Activated T-helper 17 cell treated with anti-CD3 and anti-CD28 coated beads, Interleukin-2, amount 50 U/mL, for 72 hours (primary cell): ENCODE measurements around the gene NKIRAS1. TPM values are rescaled to one million over a fixed set of nuclear protein-coding genes. Genes with fewer than 3 reads are reported as not detected.
"Not testable (repeated sequence)": the region's sequence is repeated elsewhere in the genome, so short reads cannot be mapped to it uniquely, and the experiment has no call there.

Source experiments
- ATAC-seq: fragments of 150-1000 bp; cut with Tn5 transposase; replicated peaks from 2 replicates; pipeline ENCODE4 v1.10.0; 2021; ENCODE audit warnings: mild to moderate bottlenecking, moderate library complexity
- H3K27ac Mint-ChIP-seq: one replicate; pipeline ENCODE4 v1.8.0; 2022; ENCODE audit warnings: mixed read lengths
- H3K27me3 Mint-ChIP-seq: one replicate; pipeline ENCODE4 v1.8.0; 2022; ENCODE audit warnings: mixed read lengths
- H3K36me3 Mint-ChIP-seq: one replicate; pipeline ENCODE4 v1.8.0; 2022; ENCODE audit warnings: low read depth, mild to moderate bottlenecking, mixed read lengths
- H3K4me1 Mint-ChIP-seq: one replicate; pipeline ENCODE4 v1.8.0; 2022; ENCODE audit warnings: mixed read lengths
- H3K4me3 Mint-ChIP-seq: one replicate; pipeline ENCODE4 v1.8.0; 2022; ENCODE audit warnings: mild to moderate bottlenecking, mixed read lengths
- H3K9me3 Mint-ChIP-seq: one replicate; pipeline ENCODE4 v1.8.0; 2022; ENCODE audit warnings: mixed read lengths
- total RNA-seq, 2 donors: library from RNA; stranded (reverse); gene quantifications; one replicate each; pipeline ENCODE4 v1.2.3, GENCODE V29; 2022

The NKIRAS1 gene
- total RNA-seq, 2 donors from 2014 or later, result 5.1 to 6.2 TPM

DNA sequence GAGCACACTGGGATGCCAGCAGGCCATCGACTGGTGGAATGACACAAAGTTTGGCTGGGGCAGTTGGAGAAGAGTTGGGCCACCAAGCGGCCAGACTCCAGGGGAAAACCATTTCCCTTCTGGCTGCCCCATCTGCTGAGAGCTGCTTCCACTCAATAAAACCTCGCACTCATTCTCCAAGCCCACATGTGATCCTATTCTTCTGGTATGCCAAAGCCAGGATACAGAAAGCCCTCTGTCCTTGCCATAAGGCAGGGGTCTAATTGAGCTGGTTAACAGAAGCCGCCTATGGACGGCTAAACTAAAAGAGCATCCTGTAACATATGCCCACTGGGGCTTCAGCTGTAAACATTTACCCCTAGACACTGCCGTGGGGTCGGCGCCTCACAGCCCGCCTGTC lies 55.1 kb downstream of the NKIRAS1 start:
- H3K27me3 Mint-ChIP-seq, result no peaks in the 10 kb centered on the region
- no peaks in the 10 kb centered on the region for H3K9me3 Mint-ChIP-seq
- ATAC-seq, result no peak
- no peak overlapping the region for H3K27ac Mint-ChIP-seq
- peaks cover 39% of the 10 kb centered on the region for H3K4me1 Mint-ChIP-seq
- no peak overlapping the region for H3K4me3 Mint-ChIP-seq
- H3K36me3 Mint-ChIP-seq, result peaks cover 27% of the 10 kb centered on the region

DNA sequence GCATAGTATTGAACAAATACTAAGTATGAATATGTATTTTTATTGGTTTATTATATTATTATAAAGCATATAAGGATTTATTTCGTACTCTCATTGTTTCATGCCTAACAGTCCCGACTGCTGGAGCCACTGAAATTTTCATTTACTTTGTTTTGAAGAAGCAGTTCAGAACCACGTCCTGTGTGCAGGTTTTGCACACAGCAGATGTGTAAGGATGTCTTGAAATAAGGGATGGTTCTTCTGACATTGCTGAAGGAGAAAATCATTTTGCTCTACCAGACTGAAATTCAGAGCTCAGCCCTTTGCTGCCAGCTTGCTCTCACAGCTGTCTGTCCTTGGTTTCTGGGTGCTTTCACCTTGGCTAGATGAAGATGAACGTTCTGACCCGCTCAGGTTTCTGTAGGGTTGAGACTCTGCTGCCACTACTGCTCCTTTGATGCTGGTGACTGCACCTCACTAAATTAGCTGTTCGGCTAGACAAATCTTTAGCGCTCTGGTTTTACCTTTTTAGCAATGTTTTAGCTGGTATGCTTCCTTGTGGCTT lies 56.9 kb downstream of the NKIRAS1 start:
- peaks cover 25% of the 10 kb centered on the region for H3K36me3 Mint-ChIP-seq
- no peaks in the 10 kb centered on the region for H3K9me3 Mint-ChIP-seq
- H3K4me1 Mint-ChIP-seq, result peaks cover 43% of the 10 kb centered on the region
- no peak overlapping the region for H3K27ac Mint-ChIP-seq
- ATAC-seq, result no peak
- H3K4me3 Mint-ChIP-seq, result no peak overlapping the region
- H3K27me3 Mint-ChIP-seq, result no peaks in the 10 kb centered on the region

DNA sequence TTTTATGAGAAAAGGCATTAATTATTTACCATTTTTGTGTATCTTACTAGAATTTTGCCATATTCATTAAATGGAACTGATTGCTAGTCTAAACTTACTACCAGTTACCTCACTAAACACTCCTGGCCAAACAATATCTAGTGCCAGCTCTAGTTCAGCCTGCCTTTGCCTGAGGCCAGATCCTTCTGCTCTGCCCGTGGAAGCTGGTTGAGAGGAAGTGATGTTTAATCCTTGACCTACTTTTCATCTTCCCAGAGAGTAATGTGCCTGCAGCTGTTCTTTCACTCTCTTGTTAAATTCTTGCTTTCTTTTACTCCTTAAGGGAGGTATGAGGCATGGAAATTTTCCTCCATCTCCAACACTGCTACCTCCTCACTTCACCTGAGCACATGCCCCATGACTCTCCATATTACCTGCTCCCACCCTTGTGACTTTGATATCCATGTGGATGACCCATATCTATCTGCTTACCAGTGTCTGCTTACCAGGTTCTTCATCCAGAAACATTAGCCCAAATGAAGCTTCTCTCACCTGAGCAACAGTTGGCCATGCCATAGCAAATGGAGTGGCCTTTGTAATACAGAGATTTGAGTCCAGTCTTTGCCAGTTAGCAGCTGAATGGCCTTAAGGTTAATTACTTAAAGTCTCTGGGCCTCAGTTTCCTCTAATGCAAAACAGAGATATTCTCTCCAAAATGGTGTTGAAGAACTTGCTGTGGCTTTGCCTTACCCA lies 57.6 kb downstream of the NKIRAS1 start:
- Mint-ChIP-seq H3K9me3 (no peaks in the 10 kb centered on the region), H3K27me3 (no peaks in the 10 kb centered on the region), H3K4me1 (peaks cover 39% of the 10 kb centered on the region), H3K27ac (peak overlapping the region; percentile 9), H3K4me3 (peak overlapping the region; percentile 15), H3K36me3 (peaks cover 18% of the 10 kb centered on the region)
- ATAC-seq, result peak; percentile 55

DNA sequence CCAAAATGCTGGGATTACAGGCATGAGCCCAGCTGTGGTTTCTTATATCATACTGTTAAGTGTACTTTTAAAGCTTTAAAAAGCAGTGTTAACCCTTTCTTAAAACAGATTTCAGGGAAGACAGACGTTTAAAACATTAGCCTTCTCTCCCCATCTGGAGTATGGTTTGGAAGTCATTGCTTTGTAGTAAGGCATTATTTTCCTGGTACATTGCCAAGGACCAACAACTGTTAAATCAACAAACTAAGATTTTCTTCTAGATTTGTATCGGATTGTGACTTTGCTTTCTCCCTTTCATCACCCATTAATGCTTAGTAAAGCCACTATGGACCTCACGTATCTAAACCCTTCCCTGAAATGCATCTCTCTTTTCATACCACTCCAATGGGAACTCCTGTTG lies 60.5 kb downstream of the NKIRAS1 start:
- Mint-ChIP-seq H3K4me1 (peaks cover 25% of the 10 kb centered on the region), H3K27ac (peak overlapping the region; percentile 76), H3K27me3 (no peaks in the 10 kb centered on the region), H3K36me3 (peaks cover 24% of the 10 kb centered on the region), H3K4me3 (no peak overlapping the region), H3K9me3 (no peaks in the 10 kb centered on the region)
- no peak for ATAC-seq

DNA sequence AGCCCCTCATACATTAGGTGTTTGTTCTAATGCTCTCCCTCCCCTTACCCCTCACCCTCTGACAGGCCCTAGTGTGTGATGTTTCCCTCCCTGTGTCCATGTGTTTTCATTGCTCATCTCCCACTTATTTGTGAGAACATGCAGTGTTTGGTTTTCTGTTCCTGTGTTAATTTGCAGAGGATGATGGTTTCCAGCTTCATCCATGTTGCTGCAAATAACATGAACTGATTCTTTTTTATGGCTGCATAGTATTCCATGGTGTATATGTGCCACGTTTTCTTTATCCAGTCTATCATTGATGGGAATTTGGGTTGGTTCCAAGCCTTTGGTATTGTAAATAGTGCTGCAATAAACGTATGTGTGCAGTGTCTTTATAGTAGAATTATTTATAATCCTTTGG lies 67.3 kb downstream of the NKIRAS1 start:
- ATAC-seq, H3K9me3 Mint-ChIP-seq, H3K27me3 Mint-ChIP-seq, H3K4me3 Mint-ChIP-seq, H3K4me1 Mint-ChIP-seq, H3K27ac Mint-ChIP-seq: not testable (repeated sequence)
- H3K36me3 Mint-ChIP-seq, result peaks cover 21% of the 10 kb centered on the region

DNA sequence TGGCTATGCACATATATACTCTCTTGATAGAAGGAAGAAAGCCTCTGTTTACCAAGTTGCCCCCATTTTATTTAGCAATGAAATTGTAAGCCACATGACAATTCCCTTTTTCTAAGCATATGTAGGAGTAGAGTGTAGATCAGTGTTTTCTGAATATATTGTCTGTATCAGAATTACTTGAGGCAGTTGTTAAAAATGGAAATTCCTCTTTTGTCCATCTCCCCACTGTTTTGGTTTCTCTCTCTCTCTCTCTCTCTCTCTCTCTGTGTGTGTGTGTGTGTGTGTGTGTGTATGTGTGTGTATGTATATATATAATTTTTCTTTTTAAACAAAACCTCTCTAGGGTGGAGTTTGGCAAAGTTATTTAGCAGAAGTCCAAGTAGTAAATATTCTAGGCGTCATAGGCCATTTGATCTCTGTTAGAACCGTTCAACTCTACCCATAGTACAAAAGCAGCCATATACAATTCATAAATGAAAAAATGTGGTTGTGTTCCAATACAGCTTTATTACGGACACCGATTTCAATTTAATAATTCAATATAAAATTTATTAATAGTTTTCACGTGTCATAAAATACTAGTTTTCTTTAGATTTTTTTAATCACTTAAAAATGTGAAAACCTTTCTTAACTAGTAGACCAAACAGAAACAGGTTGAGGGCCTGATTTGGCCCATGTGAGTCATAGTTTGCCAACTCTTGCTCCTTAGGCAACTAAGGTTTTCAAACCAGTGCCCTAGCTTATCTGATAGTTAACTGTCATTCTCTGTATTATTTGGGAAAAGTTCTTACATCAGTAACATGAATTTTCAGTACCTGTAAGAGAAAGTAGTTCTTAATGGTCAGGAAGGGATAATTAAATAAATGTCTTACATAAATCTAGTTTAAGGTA lies 71.2 kb downstream of the NKIRAS1 start:
- H3K27me3 Mint-ChIP-seq, result no peaks in the 10 kb centered on the region
- H3K27ac Mint-ChIP-seq, result no peak overlapping the region
- H3K36me3 Mint-ChIP-seq, result peaks cover 6% of the 10 kb centered on the region
- no peaks in the 10 kb centered on the region for H3K9me3 Mint-ChIP-seq
- peaks cover 13% of the 10 kb centered on the region for H3K4me1 Mint-ChIP-seq
- ATAC-seq, result no peak
- H3K4me3 Mint-ChIP-seq, result no peak overlapping the region

DNA sequence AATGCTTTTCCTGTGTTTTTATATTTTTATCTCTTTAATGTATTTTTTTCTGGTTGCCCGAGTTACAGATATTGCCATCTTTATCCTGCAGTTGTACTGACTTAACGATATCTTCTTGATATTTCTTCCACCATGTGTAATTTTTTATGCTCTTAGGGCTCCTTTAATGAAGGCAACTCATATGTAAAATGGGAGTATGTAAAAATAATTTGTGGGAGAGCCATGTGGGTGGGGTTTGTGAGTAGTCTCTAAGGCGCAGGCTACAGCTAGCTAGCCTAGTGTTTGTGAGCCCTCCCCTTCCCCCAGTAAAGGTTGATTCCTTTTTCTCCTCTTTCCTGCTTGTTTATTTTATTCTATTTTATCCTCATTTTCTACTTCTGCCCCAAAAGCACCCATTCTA lies 72.9 kb downstream of the NKIRAS1 start:
- no peak overlapping the region for H3K4me3 Mint-ChIP-seq
- H3K4me1 Mint-ChIP-seq, result peaks cover 14% of the 10 kb centered on the region
- no peak for ATAC-seq
- no peaks in the 10 kb centered on the region for H3K9me3 Mint-ChIP-seq
- H3K27ac Mint-ChIP-seq, result no peak overlapping the region
- H3K27me3 Mint-ChIP-seq, result no peaks in the 10 kb centered on the region
- H3K36me3 Mint-ChIP-seq, result peaks cover 11% of the 10 kb centered on the region

Other genes with a start within 250 kb of the NKIRAS1 start
- gene UBE2E1, start 111.0 kb downstream of the NKIRAS1 start, total RNA-seq, result 10 to 100 TPM; 61.4 to 86.9 TPM
- gene RPL15, start 142 bp upstream of the NKIRAS1 start, total RNA-seq, result 1,000 to 10,000 TPM; 2,157 to 2,530 TPM
- gene NR1D2, start 28.3 kb upstream of the NKIRAS1 start, total RNA-seq, result 10 to 100 TPM; 10.6 to 15.9 TPM